Immature natural killer cell (primary cell): ENCODE data around the gene NGEF. TPM values are rescaled to one million over a fixed set of nuclear protein-coding genes. Genes with fewer than 3 reads are reported as not detected.

Experiments used
- DNase-seq, 3 donors: peaks; one replicate each; pipeline ENCODE4 v3.0.0; 2022; ENCODE audit warnings: mixed read lengths in 1 of 3
- H3K27ac Mint-ChIP-seq, 6 donors: one replicate each; pipeline ENCODE4 v1.8.0; 2020; ENCODE audit warnings: mixed read lengths in 6 of 6, mild to moderate bottlenecking in 5 of 6, inconsistent platforms in 4 of 6, moderate library complexity in 3 of 6
- H3K27me3 Mint-ChIP-seq, 3 donors: one replicate each; pipeline ENCODE4 v1.8.0; 2020 to 2021; ENCODE audit warnings: low read depth in 3 of 3, mild to moderate bottlenecking in 3 of 3, mixed read lengths in 3 of 3, moderate library complexity in 3 of 3, inconsistent platforms in 1 of 3
- H3K36me3 Mint-ChIP-seq, 3 donors: one replicate each; pipeline ENCODE4 v1.8.0; 2020; ENCODE audit warnings: mixed read lengths in 3 of 3, inconsistent platforms in 2 of 3, mild to moderate bottlenecking in 2 of 3
- H3K4me1 Mint-ChIP-seq, 2 donors: one replicate each; pipeline ENCODE4 v1.8.0; 2020; ENCODE audit warnings: inconsistent platforms in 2 of 2, mild to moderate bottlenecking in 2 of 2, mixed read lengths in 2 of 2, moderate library complexity in 1 of 2
- H3K4me3 Mint-ChIP-seq, 5 donors: one replicate each; pipeline ENCODE4 v1.8.0; 2020; ENCODE audit warnings: mild to moderate bottlenecking in 5 of 5, mixed read lengths in 5 of 5, inconsistent platforms in 3 of 5, moderate library complexity in 3 of 5
- H3K9me3 Mint-ChIP-seq, 6 donors: one replicate each; pipeline ENCODE4 v1.8.0; 2020; ENCODE audit warnings: mild to moderate bottlenecking in 6 of 6, mixed read lengths in 6 of 6, inconsistent platforms in 4 of 6, moderate library complexity in 3 of 6
- polyA plus RNA-seq, 3 donors: library from polyadenylated mRNA; unstranded; fragments of 300-500 nt; fragmentation: Illumina TruSeq; gene quantifications; one replicate each; pipeline ENCODE4 v1.2.3, GENCODE V29; 2021

NGEF gene
- polyA plus RNA-seq, 3 donors from 2014 or later = not detected

DNA sequence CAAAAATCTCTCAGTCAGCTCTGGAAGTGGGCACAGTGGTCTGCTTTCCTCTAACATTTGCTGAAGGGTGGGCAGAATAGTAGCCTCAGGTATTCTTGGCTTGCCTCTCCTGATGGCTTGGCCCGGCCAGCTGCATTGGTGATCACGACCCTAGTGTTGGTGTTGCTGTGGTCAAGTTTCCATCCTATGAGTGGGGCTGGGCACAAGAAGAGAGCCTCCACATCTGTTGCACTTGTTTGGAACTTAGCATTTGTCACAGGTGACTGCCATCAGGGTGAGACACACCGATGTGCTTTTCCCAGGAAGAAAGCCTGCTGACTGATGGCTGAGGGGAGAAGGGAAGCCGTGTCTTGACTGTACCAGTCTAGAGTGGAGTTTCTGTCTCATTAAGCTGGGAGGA, 176.1 kb downstream of the NGEF start:
- Mint-ChIP-seq H3K4me3 (no peak overlapping the region), H3K27me3 (peaks cover 0 to 1% (median 0%) of the 10 kb centered on the region in 3 donors), H3K36me3 (peaks cover 13 to 60% (median 31%) of the 10 kb centered on the region in 3 donors), H3K9me3 (no peaks in the 10 kb centered on the region), H3K4me1 (peaks cover 35% of the 10 kb centered on the region in 2 donors), H3K27ac (peak overlapping the region; percentile 42 to 85 (median 75))
- no peak for DNase-seq

GRCh38 chr2:232835687-232836208, 177.3 kb downstream of the NGEF start:
- Mint-ChIP-seq H3K36me3 (peaks cover 16 to 62% (median 28%) of the 10 kb centered on the region in 3 donors), H3K4me3 (no peak overlapping the region), H3K9me3 (no peaks in the 10 kb centered on the region), H3K27me3 (peaks cover 0 to 1% (median 0%) of the 10 kb centered on the region in 3 donors), H3K4me1 (peaks cover 35% of the 10 kb centered on the region in 2 donors), H3K27ac (no peak overlapping the region)
- DNase-seq = no peak

DNA sequence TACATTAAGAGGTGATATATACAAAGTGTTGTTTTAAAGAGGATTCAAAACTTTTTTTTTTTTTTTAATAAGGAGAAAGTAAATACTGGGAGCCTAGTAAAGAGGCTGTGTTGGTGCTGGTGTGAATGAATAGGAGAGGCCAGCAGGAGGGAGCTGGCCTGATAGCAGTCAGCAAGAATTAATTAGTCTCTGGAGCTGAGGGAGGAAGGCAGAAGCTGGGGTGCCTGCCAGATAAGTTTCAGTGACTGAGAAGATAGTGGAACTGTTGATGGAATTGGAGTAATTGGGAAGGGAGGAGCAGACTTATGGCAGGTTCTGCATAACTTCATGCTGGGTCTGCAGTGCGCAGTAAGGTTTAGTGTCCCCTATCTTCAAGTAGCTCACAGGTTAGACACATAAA, 179.2 kb downstream of the NGEF start:
- peaks cover 20 to 29% of the 10 kb centered on the region in 2 donors for H3K4me1 Mint-ChIP-seq
- no peak overlapping the region for H3K4me3 Mint-ChIP-seq
- H3K27me3 Mint-ChIP-seq = peaks cover 0 to 3% (median 0%) of the 10 kb centered on the region in 3 donors
- DNase-seq = no peak
- H3K36me3 Mint-ChIP-seq = peaks cover 13 to 56% (median 16%) of the 10 kb centered on the region in 3 donors
- no peaks in the 10 kb centered on the region for H3K9me3 Mint-ChIP-seq
- peak overlapping the region in 1 of 6 donors; percentile 57 for H3K27ac Mint-ChIP-seq

- Mint-ChIP-seq H3K27ac (peak overlapping the region in 1 of 6 donors; percentile 49), H3K9me3 (no peaks in the 10 kb centered on the region), H3K36me3 (peaks cover 13 to 57% (median 20%) of the 10 kb centered on the region in 3 donors), H3K4me1 (peaks cover 4 to 13% of the 10 kb centered on the region in 2 donors), H3K27me3 (peaks cover 0 to 3% (median 0%) of the 10 kb centered on the region in 3 donors), H3K4me3 (no peak overlapping the region)
- no peak for DNase-seq
These were observed 181.6 kb downstream of the NGEF start for GRCh38 chr2:232831496-232831895.

GRCh38 chr2:232829988-232830387, 183.1 kb downstream of the NGEF start:
- peaks cover 0 to 1% (median 0%) of the 10 kb centered on the region in 3 donors for H3K27me3 Mint-ChIP-seq
- peaks cover 19 to 60% (median 26%) of the 10 kb centered on the region in 3 donors for H3K36me3 Mint-ChIP-seq
- H3K4me3 Mint-ChIP-seq = no peak overlapping the region
- no peak for DNase-seq
- H3K27ac Mint-ChIP-seq = peak overlapping the region in 1 of 6 donors; percentile 32
- H3K9me3 Mint-ChIP-seq = no peaks in the 10 kb centered on the region
- H3K4me1 Mint-ChIP-seq = peaks cover 4 to 12% of the 10 kb centered on the region in 2 donors

Other genes with a start within 250 kb of the NGEF start
- gene KCNJ13, start 236.7 kb downstream of the NGEF start, polyA plus RNA-seq = under 1 TPM in 1 of 3 donors, not detected in 2; 0.56 TPM
- not detected for gene SNORC, start 143.0 kb downstream of the NGEF start, polyA plus RNA-seq
- not detected for gene NEU2, start 19.4 kb upstream of the NGEF start, polyA plus RNA-seq
- 100 to 1,000 TPM in 1 of 3 donors, 10 to 100 TPM in 2; 54.8 to 307 (median 73.5) TPM for gene INPP5D, start 47.1 kb upstream of the NGEF start, polyA plus RNA-seq
- 10 to 100 TPM in 2 of 3 donors, 1 to 10 TPM in 1; 9.3 to 16.4 (median 13.2) TPM for gene ATG16L1, start 238.4 kb upstream of the NGEF start, polyA plus RNA-seq